ENCODE data around the gene ZCCHC9. TPM values are rescaled to one million over a fixed set of nuclear protein-coding genes. Genes with fewer than 3 reads are reported as not detected.

The ZCCHC9 gene
- total and polyA plus RNA-seq, 2 donors (not counting 1 experiment from before 2014, with no cell fraction given): 44.4 to 50.9 TPM

GRCh38 chr5:81283976-81284375 lies 17.4 kb upstream of the ZCCHC9 start:
- no peak overlapping the region for H3K27ac ChIP-seq (ENCODE audit: insufficient read depth, low read length)
- no peaks in the 10 kb centered on the region for H3K27me3 ChIP-seq (ENCODE audit: control insufficient read depth, insufficient read depth, low read length)
- H3K4me1 ChIP-seq (ENCODE audit: control insufficient read depth, extremely low read depth, insufficient read depth, low read length): no peaks in the 10 kb centered on the region
- no peak for DNase-seq (ENCODE audit: low read depth in 2 of 2)
- no peak overlapping the region for H2AFZ ChIP-seq (ENCODE audit: low read length)
- H3K4me3 ChIP-seq (replicated peaks in 1 of 4; ENCODE audit: control extremely low read depth in 1 of 4, insufficient read depth in 1 of 4, low read depth in 3 of 4, low read length in 4 of 4): no peak overlapping the region
- H3K36me3 ChIP-seq (ENCODE audit: control insufficient read depth, insufficient read depth, low read length): no peaks in the 10 kb centered on the region
- TF ChIP-seq CTCF (conservative IDR thresholded peaks at IDR 0.05 in 1 of 2, IDR thresholded peaks at IDR 0.05 in 1 of 2; ENCODE audit: low read depth in 1 of 2, low read length in 2 of 2): no peak
- no peak for TF ChIP-seq EZH2 (IDR thresholded peaks at IDR 0.05; ENCODE audit: low read length, missing control alignments)
- H3K79me2 ChIP-seq (ENCODE audit: control insufficient read depth, insufficient read depth, low read length): no peaks in the 10 kb centered on the region
- H3K4me2 ChIP-seq (ENCODE audit: extremely low read depth, insufficient read depth, low read length): no peak overlapping the region
- no peaks in the 10 kb centered on the region for H4K20me1 ChIP-seq (ENCODE audit: control insufficient read depth, extremely low read depth, insufficient read depth, low read length)
- H3K9ac ChIP-seq (ENCODE audit: insufficient read depth, low read length): no peak overlapping the region
- no peaks in the 10 kb centered on the region for H3K9me3 ChIP-seq (ENCODE audit: control insufficient read depth, insufficient read depth, low read depth, low read length)

- no peaks in the 10 kb centered on the region for H3K27me3 ChIP-seq (ENCODE audit: control insufficient read depth, insufficient read depth, low read length)
- H2AFZ ChIP-seq (ENCODE audit: low read length): no peak overlapping the region
- H3K27ac ChIP-seq (ENCODE audit: insufficient read depth, low read length): no peak overlapping the region
- H4K20me1 ChIP-seq (ENCODE audit: control insufficient read depth, extremely low read depth, insufficient read depth, low read length): no peaks in the 10 kb centered on the region
- no peaks in the 10 kb centered on the region for H3K4me1 ChIP-seq (ENCODE audit: control insufficient read depth, extremely low read depth, insufficient read depth, low read length)
- H3K79me2 ChIP-seq (ENCODE audit: control insufficient read depth, insufficient read depth, low read length): peaks cover 3% of the 10 kb centered on the region
- no peak overlapping the region for H3K9ac ChIP-seq (ENCODE audit: insufficient read depth, low read length)
- no peak overlapping the region for H3K4me3 ChIP-seq (replicated peaks in 1 of 4; ENCODE audit: control extremely low read depth in 1 of 4, insufficient read depth in 1 of 4, low read depth in 3 of 4, low read length in 4 of 4)
- no peaks in the 10 kb centered on the region for H3K36me3 ChIP-seq (ENCODE audit: control insufficient read depth, insufficient read depth, low read length)
- no peaks in the 10 kb centered on the region for H3K9me3 ChIP-seq (ENCODE audit: control insufficient read depth, insufficient read depth, low read depth, low read length)
- TF ChIP-seq CTCF (conservative IDR thresholded peaks at IDR 0.05 in 1 of 2, IDR thresholded peaks at IDR 0.05 in 1 of 2; ENCODE audit: low read depth in 1 of 2, low read length in 2 of 2): no peak
- no peak for TF ChIP-seq EZH2 (IDR thresholded peaks at IDR 0.05; ENCODE audit: low read length, missing control alignments)
- DNase-seq (ENCODE audit: low read depth in 2 of 2): no peak
- no peak overlapping the region for H3K4me2 ChIP-seq (ENCODE audit: extremely low read depth, insufficient read depth, low read length)
Observed at GRCh38 chr5:81286059-81286617, 15.2 kb upstream of the ZCCHC9 start.

GRCh38 chr5:81288021-81288433 lies 13.4 kb upstream of the ZCCHC9 start:
- Histone ChIP-seq H2AFZ (ENCODE audit: low read length) (no peak overlapping the region), H3K27ac (ENCODE audit: insufficient read depth, low read length) (no peak overlapping the region), H3K4me1 (ENCODE audit: control insufficient read depth, extremely low read depth, insufficient read depth, low read length) (no peaks in the 10 kb centered on the region), H3K4me3 (replicated peaks in 1 of 4; ENCODE audit: control extremely low read depth in 1 of 4, insufficient read depth in 1 of 4, low read depth in 3 of 4, low read length in 4 of 4) (no peak overlapping the region), H3K27me3 (ENCODE audit: control insufficient read depth, insufficient read depth, low read length) (no peaks in the 10 kb centered on the region), H3K36me3 (ENCODE audit: control insufficient read depth, insufficient read depth, low read length) (no peaks in the 10 kb centered on the region), H3K9ac (ENCODE audit: insufficient read depth, low read length) (no peak overlapping the region), H3K79me2 (ENCODE audit: control insufficient read depth, insufficient read depth, low read length) (peaks cover 11% of the 10 kb centered on the region), H3K4me2 (ENCODE audit: extremely low read depth, insufficient read depth, low read length) (no peak overlapping the region), H4K20me1 (ENCODE audit: control insufficient read depth, extremely low read depth, insufficient read depth, low read length) (no peaks in the 10 kb centered on the region), H3K9me3 (ENCODE audit: control insufficient read depth, insufficient read depth, low read depth, low read length) (no peaks in the 10 kb centered on the region)
- no peak for DNase-seq (ENCODE audit: low read depth in 2 of 2)
- TF ChIP-seq EZH2 (IDR thresholded peaks at IDR 0.05; ENCODE audit: low read length, missing control alignments) (no peak), CTCF (conservative IDR thresholded peaks at IDR 0.05 in 1 of 2, IDR thresholded peaks at IDR 0.05 in 1 of 2; ENCODE audit: low read depth in 1 of 2, low read length in 2 of 2) (no peak)
